Lung (tissue), 12 donors: Measurements from ENCODE around the gene PODXL. TPM values are rescaled to one million over a fixed set of nuclear protein-coding genes. Genes with fewer than 3 reads are reported as not detected.

Experiments
- ATAC-seq: fragments of 200-7000 bp; cut with Tn5 transposase; one replicate; pipeline ENCODE4 v1.9.1; 2020; ENCODE audit warnings: moderate number of reproducible peaks; ENCODE audit not compliant: insufficient read depth, low FRiP score
- DNase-seq, 3 donors: peaks; one replicate each; pipeline ENCODE4 v3.0.0-alpha.2; 2013 to 2017
- H3K27ac ChIP-seq, 2 donors: one replicate each; pipeline ENCODE4 v1.5.1; 2013; ENCODE audit warnings: mild to moderate bottlenecking in 2 of 2, moderate library complexity in 2 of 2, control low read depth in 1 of 2, inconsistent platforms in 1 of 2, low read depth in 1 of 2, low read length in 1 of 2
- H3K27me3 ChIP-seq, 3 donors: one replicate each; pipeline ENCODE4 v1.5.1; 2013; ENCODE audit warnings: low read length in 2 of 3; ENCODE audit not compliant: control insufficient read depth in 3 of 3, insufficient read depth in 3 of 3
- H3K36me3 ChIP-seq, 4 donors: one replicate each; pipeline ENCODE4 v1.5.1; 2013; ENCODE audit warnings: low read length in 4 of 4, mild to moderate bottlenecking in 1 of 4, moderate library complexity in 1 of 4; ENCODE audit not compliant: control insufficient read depth in 4 of 4, insufficient read depth in 4 of 4
- H3K4me1 ChIP-seq, 5 donors: one replicate each; pipeline ENCODE4 v1.5.1; 2013; ENCODE audit warnings: low read length in 5 of 5, mild to moderate bottlenecking in 2 of 5, moderate library complexity in 1 of 5; ENCODE audit not compliant: control insufficient read depth in 5 of 5, insufficient read depth in 5 of 5
- H3K4me3 ChIP-seq: one replicate; pipeline ENCODE4 v1.5.1; 2013; ENCODE audit warnings: mild to moderate bottlenecking, control low read depth, moderate library complexity
- H3K9ac ChIP-seq, 2 donors: one replicate each; pipeline ENCODE4 v1.5.1; 2013; ENCODE audit warnings: low read length in 2 of 2, control low read depth in 1 of 2; ENCODE audit not compliant: insufficient read depth in 1 of 2
- H3K9me3 ChIP-seq, 4 donors: one replicate each; pipeline ENCODE4 v1.5.1; 2013; ENCODE audit warnings: low read length in 3 of 4, mild to moderate bottlenecking in 1 of 4, moderate library complexity in 1 of 4; ENCODE audit not compliant: control insufficient read depth in 4 of 4, insufficient read depth in 3 of 4
- WGBS, 2 donors: extraction: QIAGEN DNeasy Blood & Tissue Kit; methylation state at CpG; one replicate each; pipeline ENCODE4 v1.1.7; 2013; 5-methylcytosine and 5-hydroxymethylcytosine counted together
- polyA plus RNA-seq, 2 donors: library from polyadenylated mRNA; stranded (reverse); fragments of 200-250 nt; gene quantifications; one replicate each; pipeline ENCODE4 v1.2.1, GENCODE V29; 2013
- total RNA-seq, 2 donors: library from RNA; depleted of rRNA in 1 of 2; stranded (reverse); fragments of >200 nt in 1 of 2; gene quantifications; one replicate each; pipeline ENCODE4 v1.2.1, GENCODE V29; 2014 to 2021
- TF ChIP-seq, protein P1 (sequence below): IDR thresholded peaks from 2 replicates; pipeline ENCODE4 v1.5.1; 2012; ENCODE audit warnings: mild to moderate bottlenecking; ENCODE audit errors: control extremely low read depth, extremely low read depth
- donor health status: control.
- donor health status: control.
- donor health status: Bipolar disorder and iron deficiency.
- donor health status: healthy.
- donor health status: DM: yes; HTN: yes; CAD: no.

PODXL gene
- total and polyA plus RNA-seq, 4 donors: 24.3 to 133 (median 57.6) TPM

DNA sequence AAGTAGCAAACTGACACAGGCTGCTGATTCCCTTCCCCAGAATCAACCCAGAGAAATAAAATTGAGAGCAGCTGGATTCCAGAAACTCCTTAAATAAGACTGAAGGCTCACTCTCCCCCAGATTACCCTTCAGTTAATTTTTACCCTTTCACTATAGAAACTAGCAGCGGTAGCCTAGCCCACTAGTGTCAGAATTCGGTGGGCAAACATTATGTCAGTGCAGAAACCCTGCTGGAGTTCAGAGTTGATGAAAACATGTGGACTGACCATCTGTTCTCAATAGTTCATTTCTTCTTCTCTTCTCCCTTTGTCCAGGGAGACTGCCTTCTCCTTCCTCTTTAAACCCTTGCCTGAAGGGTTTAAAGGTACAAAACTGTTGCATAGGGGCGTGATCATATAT, 100.1 kb downstream of the PODXL start:
- no peaks in the 10 kb centered on the region for H3K27me3 ChIP-seq
- H3K36me3 ChIP-seq: peaks cover 0 to 3% (median under 1%) of the 10 kb centered on the region in 4 donors
- H3K4me1 ChIP-seq: no peaks in the 10 kb centered on the region
- no peak overlapping the region for H3K9ac ChIP-seq
- no peaks in the 10 kb centered on the region for H3K9me3 ChIP-seq
- H3K27ac ChIP-seq: no peak overlapping the region
- H3K4me3 ChIP-seq: no peak overlapping the region
- TF ChIP-seq, protein P1, sequence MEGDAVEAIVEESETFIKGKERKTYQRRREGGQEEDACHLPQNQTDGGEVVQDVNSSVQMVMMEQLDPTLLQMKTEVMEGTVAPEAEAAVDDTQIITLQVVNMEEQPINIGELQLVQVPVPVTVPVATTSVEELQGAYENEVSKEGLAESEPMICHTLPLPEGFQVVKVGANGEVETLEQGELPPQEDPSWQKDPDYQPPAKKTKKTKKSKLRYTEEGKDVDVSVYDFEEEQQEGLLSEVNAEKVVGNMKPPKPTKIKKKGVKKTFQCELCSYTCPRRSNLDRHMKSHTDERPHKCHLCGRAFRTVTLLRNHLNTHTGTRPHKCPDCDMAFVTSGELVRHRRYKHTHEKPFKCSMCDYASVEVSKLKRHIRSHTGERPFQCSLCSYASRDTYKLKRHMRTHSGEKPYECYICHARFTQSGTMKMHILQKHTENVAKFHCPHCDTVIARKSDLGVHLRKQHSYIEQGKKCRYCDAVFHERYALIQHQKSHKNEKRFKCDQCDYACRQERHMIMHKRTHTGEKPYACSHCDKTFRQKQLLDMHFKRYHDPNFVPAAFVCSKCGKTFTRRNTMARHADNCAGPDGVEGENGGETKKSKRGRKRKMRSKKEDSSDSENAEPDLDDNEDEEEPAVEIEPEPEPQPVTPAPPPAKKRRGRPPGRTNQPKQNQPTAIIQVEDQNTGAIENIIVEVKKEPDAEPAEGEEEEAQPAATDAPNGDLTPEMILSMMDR: no peak
- ATAC-seq (no peak), DNase-seq (no peak)
- 95% methylated on average over 3 of the region's 3 CpGs for WGBS, 2 donors

- Histone ChIP-seq H3K9ac (no peak overlapping the region), H3K36me3 (peaks cover 0 to 3% (median under 1%) of the 10 kb centered on the region in 4 donors), H3K27ac (no peak overlapping the region), H3K9me3 (no peaks in the 10 kb centered on the region), H3K4me3 (no peak overlapping the region), H3K4me1 (no peaks in the 10 kb centered on the region), H3K27me3 (no peaks in the 10 kb centered on the region)
- DNase-seq (no peak), ATAC-seq (no peak)
- TF ChIP-seq, protein P1: no peak
- WGBS, 2 donors: 94 to 96% methylated on average over 7 of the region's 7 CpGs
These were observed 100.9 kb downstream of the PODXL start for GRCh38 chr7:131455546-131455945.

DNA sequence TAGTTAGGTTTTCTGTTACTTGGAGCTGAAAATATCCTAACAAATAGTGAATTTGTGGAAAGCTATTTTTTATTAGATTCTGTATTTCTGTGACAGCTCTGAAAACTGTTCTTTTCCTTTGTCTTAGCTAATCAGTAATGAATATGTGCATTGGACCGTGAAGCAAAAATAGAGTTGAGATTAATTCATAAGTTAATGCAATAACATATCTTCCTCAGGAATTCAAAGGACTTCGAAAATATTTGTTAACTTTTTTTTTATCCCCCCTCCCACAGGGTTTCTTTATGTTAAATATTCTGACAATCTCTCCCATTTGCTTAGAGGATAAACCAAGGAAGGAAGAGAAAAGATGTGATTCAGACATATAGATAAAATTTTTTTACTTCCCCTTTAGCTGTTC, 101.4 kb downstream of the PODXL start:
- Histone ChIP-seq H3K9ac (no peak overlapping the region), H3K4me3 (no peak overlapping the region), H3K27ac (no peak overlapping the region), H3K9me3 (no peaks in the 10 kb centered on the region), H3K36me3 (peaks cover 0 to 3% (median 1%) of the 10 kb centered on the region in 4 donors), H3K4me1 (no peaks in the 10 kb centered on the region), H3K27me3 (no peaks in the 10 kb centered on the region)
- 85 to 90% methylated on average over 2 of the region's 2 CpGs for WGBS, 2 donors
- TF ChIP-seq, protein P1: no peak
- DNase-seq (no peak), ATAC-seq (no peak)

DNA sequence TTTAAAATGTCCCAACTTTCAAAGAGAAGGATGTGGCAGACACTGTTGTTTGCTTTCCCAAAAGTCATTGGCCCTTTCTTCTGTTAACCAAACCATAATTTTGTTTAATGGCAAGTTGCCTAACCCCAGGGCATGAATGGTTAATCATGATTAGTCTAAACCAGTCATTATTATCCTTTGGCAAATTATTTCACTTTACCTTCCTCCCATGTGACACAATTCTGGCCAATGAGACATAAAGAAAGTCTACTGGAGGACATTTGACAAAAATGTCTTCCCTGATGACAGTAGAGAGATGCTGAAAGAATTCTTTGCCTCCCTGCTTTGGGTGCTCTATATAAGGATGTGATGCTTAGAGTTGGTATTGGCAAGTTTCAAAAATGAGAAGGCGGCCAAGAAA, 101.9 kb downstream of the PODXL start:
- H3K9ac ChIP-seq: no peak overlapping the region
- H3K9me3 ChIP-seq: no peaks in the 10 kb centered on the region
- WGBS, 2 donors: 97% methylated on average over 1 of the region's 1 CpG
- H3K4me3 ChIP-seq: no peak overlapping the region
- H3K4me1 ChIP-seq: no peaks in the 10 kb centered on the region
- H3K27me3 ChIP-seq: no peaks in the 10 kb centered on the region
- no peak for DNase-seq
- H3K27ac ChIP-seq: no peak overlapping the region
- TF ChIP-seq, protein P1: no peak
- ATAC-seq: no peak
- peaks cover 0 to 8% (median 3%) of the 10 kb centered on the region in 4 donors for H3K36me3 ChIP-seq
